Neural progenitor cell (in vitro differentiated cells): ENCODE data around the gene DIP2A. TPM values are rescaled to one million over a fixed set of nuclear protein-coding genes. Genes with fewer than 3 reads are reported as not detected.

Experiments
- DNase-seq: peaks from one replicate; pipeline ENCODE4 v3.0.0-alpha.2; 2016; ENCODE audit warnings: low spot score
- H2AFZ ChIP-seq: fragments of 200-600 bp; sonication (generic); replicated peaks from 2 replicates; pipeline ENCODE4 v1.6.1; 2016; ENCODE audit warnings: antibody characterized with exemption
- H3F3A ChIP-seq: fragments of 200-600 bp; sonication (generic); 2 replicates; pipeline ENCODE4 v1.6.1; 2016; ENCODE audit warnings: antibody characterized with exemption, low read depth
- H3K27ac ChIP-seq: fragments of 200-600 bp; sonication (generic); 2 replicates; pipeline ENCODE4 v1.5.1; 2016; ENCODE audit warnings: mild to moderate bottlenecking
- H3K27me3 ChIP-seq: fragments of 200-600 bp; sonication (generic); 2 replicates; pipeline ENCODE4 v1.6.1; 2016; ENCODE audit warnings: mild to moderate bottlenecking, moderate library complexity
- H3K36me3 ChIP-seq: fragments of 200-600 bp; sonication (generic); 2 replicates; pipeline ENCODE4 v1.5.1; 2016
- H3K4me1 ChIP-seq: fragments of 200-600 bp; sonication (generic); 2 replicates; pipeline ENCODE4 v1.6.1; 2016; ENCODE audit warnings: mixed run types
- H3K4me2 ChIP-seq: fragments of 200-600 bp; sonication (generic); 2 replicates; pipeline ENCODE4 v1.6.1; 2016
- H3K4me3 ChIP-seq: fragments of 200-600 bp; sonication (generic); 2 replicates; pipeline ENCODE4 v1.5.1; 2016
- H3K79me2 ChIP-seq: fragments of 200-600 bp; sonication (generic); 2 replicates; pipeline ENCODE4 v1.6.1; 2016; ENCODE audit warnings: low read depth
- H3K9ac ChIP-seq: fragments of 200-600 bp; sonication (generic); 2 replicates; pipeline ENCODE4 v1.6.1; 2016
- H3K9me3 ChIP-seq: fragments of 200-600 bp; sonication (generic); 2 replicates; pipeline ENCODE4 v1.5.1; 2016; ENCODE audit warnings: low read depth
- H4K20me1 ChIP-seq: fragments of 200-600 bp; sonication (generic); 2 replicates; pipeline ENCODE4 v1.6.1; 2016; ENCODE audit warnings: low read depth
- H3K27ac Mint-ChIP-seq: 3 replicates; pipeline ENCODE4 v1.8.0; 2021; ENCODE audit warnings: mixed read lengths
- H3K27me3 Mint-ChIP-seq: 2 replicates; pipeline ENCODE4 v1.8.0; 2022; ENCODE audit warnings: low read depth, mild to moderate bottlenecking, inconsistent platforms, moderate library complexity, mixed read lengths; ENCODE audit not compliant: insufficient read depth
- H3K36me3 Mint-ChIP-seq: 3 replicates; pipeline ENCODE4 v1.8.0; 2021; ENCODE audit warnings: mixed read lengths
- H3K4me1 Mint-ChIP-seq: 3 replicates; pipeline ENCODE4 v1.8.0; 2021; ENCODE audit warnings: mixed read lengths
- H3K4me3 Mint-ChIP-seq: 3 replicates; pipeline ENCODE4 v1.8.0; 2021; ENCODE audit warnings: mild to moderate bottlenecking, moderate library complexity, mixed read lengths
- H3K9me3 Mint-ChIP-seq: 3 replicates; pipeline ENCODE4 v1.8.0; 2020; ENCODE audit warnings: mixed read lengths
- CTCF ChIP-seq: fragments of 200-600 bp; sonication (generic); IDR thresholded peaks from 2 replicates; pipeline ENCODE4 v1.5.1; 2017; ENCODE audit warnings: antibody characterized with exemption, mild to moderate bottlenecking
- EZH2 ChIP-seq: fragments of 200-600 bp; sonication (generic); IDR thresholded peaks from 2 replicates; pipeline ENCODE4 v1.6.1; 2017; ENCODE audit warnings: antibody characterized with exemption, mild to moderate bottlenecking, moderate library complexity
- EZH2phosphoT487 ChIP-seq: fragments of 200-600 bp; sonication (generic); IDR thresholded peaks from 2 replicates; pipeline ENCODE4 v1.6.1; 2017; ENCODE audit warnings: antibody characterized with exemption
- total RNA-seq: library from RNA; depleted of rRNA; stranded (reverse); fragments of >200 nt; gene quantifications from 2 replicates; pipeline ENCODE4 v1.2.3, GENCODE V29; 2015; ENCODE audit warnings: low replicate concordance

The DIP2A gene
- total RNA-seq, 1 donor from 2014 or later: 50.7 TPM

GRCh38 chr21:46410516-46410915, 48.2 kb upstream of the DIP2A start:
- TF ChIP-seq EZH2 (no peak), EZH2phosphoT487 (no peak), CTCF (no peak)

GRCh38 chr21:46411236-46411635, 47.5 kb upstream of the DIP2A start:
- no peaks in the 10 kb centered on the region for H3K27me3 Mint-ChIP-seq
- Histone ChIP-seq H3K27me3 (no peaks in the 10 kb centered on the region), H3F3A (no peaks in the 10 kb centered on the region), H4K20me1 (no peaks in the 10 kb centered on the region), H3K4me1 (peaks cover 9% of the 10 kb centered on the region), H3K4me2 (no peak overlapping the region), H3K36me3 (no peaks in the 10 kb centered on the region), H3K9ac (no peak overlapping the region), H3K9me3 (no peaks in the 10 kb centered on the region), H3K27ac (peak overlapping the region; percentile 58), H3K4me3 (no peak overlapping the region), H3K79me2 (no peaks in the 10 kb centered on the region), H2AFZ (no peak overlapping the region)
- H3K4me1 Mint-ChIP-seq: peaks cover 6% of the 10 kb centered on the region
- peak; percentile 16 for DNase-seq
- TF ChIP-seq CTCF: no peak
- no peak for TF ChIP-seq EZH2
- no peak for TF ChIP-seq EZH2phosphoT487
- H3K9me3 Mint-ChIP-seq: no peaks in the 10 kb centered on the region
- H3K4me3 Mint-ChIP-seq: no peak overlapping the region
- H3K27ac Mint-ChIP-seq: no peak overlapping the region
- peaks cover 21% of the 10 kb centered on the region for H3K36me3 Mint-ChIP-seq

More at GRCh38 chr21:46410516-46410915, 48.2 kb upstream of the DIP2A start:
- Histone ChIP-seq H3K4me1 (peaks cover 9% of the 10 kb centered on the region), H3K4me3 (no peak overlapping the region), H3F3A (no peaks in the 10 kb centered on the region), H3K27ac (peak overlapping the region; percentile 58), H3K36me3 (no peaks in the 10 kb centered on the region), H3K4me2 (no peak overlapping the region), H4K20me1 (no peaks in the 10 kb centered on the region), H3K79me2 (no peaks in the 10 kb centered on the region), H3K9ac (no peak overlapping the region), H3K27me3 (no peaks in the 10 kb centered on the region), H2AFZ (no peak overlapping the region), H3K9me3 (no peaks in the 10 kb centered on the region)
- Mint-ChIP-seq H3K27me3 (no peaks in the 10 kb centered on the region), H3K36me3 (peaks cover 18% of the 10 kb centered on the region), H3K4me3 (no peak overlapping the region), H3K4me1 (peaks cover 6% of the 10 kb centered on the region), H3K9me3 (no peaks in the 10 kb centered on the region), H3K27ac (peak overlapping the region; percentile 25)
- DNase-seq: no peak

- Histone ChIP-seq H3K27me3 (no peaks in the 10 kb centered on the region), H3K4me2 (no peak overlapping the region), H3K9me3 (no peaks in the 10 kb centered on the region), H2AFZ (no peak overlapping the region), H3K79me2 (no peaks in the 10 kb centered on the region), H3K4me1 (peaks cover 9% of the 10 kb centered on the region), H3K27ac (no peak overlapping the region), H3K36me3 (no peaks in the 10 kb centered on the region), H3K4me3 (no peak overlapping the region), H4K20me1 (no peaks in the 10 kb centered on the region), H3K9ac (no peak overlapping the region), H3F3A (no peaks in the 10 kb centered on the region)
- Mint-ChIP-seq H3K9me3 (no peaks in the 10 kb centered on the region), H3K36me3 (peaks cover 21% of the 10 kb centered on the region), H3K27me3 (no peaks in the 10 kb centered on the region), H3K4me3 (no peak overlapping the region), H3K27ac (no peak overlapping the region), H3K4me1 (peaks cover 6% of the 10 kb centered on the region)
- TF ChIP-seq EZH2phosphoT487: no peak
- TF ChIP-seq EZH2: no peak
- no peak for TF ChIP-seq CTCF
- no peak for DNase-seq
Measured at GRCh38 chr21:46411691-46412090, 47.0 kb upstream of the DIP2A start.
